BJ (cell line): ENCODE measurements around the gene CRTC2. TPM values are rescaled to one million over a fixed set of nuclear protein-coding genes. Genes with fewer than 3 reads are reported as not detected.

Experiments
- CTCF ChIA-PET: fragments of 350-600 bp; formaldehyde crosslinking; extraction: SDS; loops from one replicate; lab custom pipeline; 2021; ENCODE audit warnings: antibody characterized with exemption, inconsistent platforms; lab: Yijun Ruan, JAX
- POLR2A ChIA-PET: fragments of 300-600 bp; sonication (Branson Sonifier 250); formaldehyde crosslinking; extraction: SDS; loops from one replicate; lab custom pipeline; 2021; ENCODE audit warnings: antibody characterized with exemption; lab: Charles Lee
- DNase-seq: peaks from one replicate; pipeline ENCODE4 v3.0.0-alpha.2; 2011; ENCODE audit warnings: low read depth
- H3K27me3 ChIP-seq: 2 replicates; pipeline ENCODE4 v1.6.0; 2011; ENCODE audit warnings: low read length; ENCODE audit not compliant: control insufficient read depth, insufficient read depth
- H3K36me3 ChIP-seq: 2 replicates; pipeline ENCODE4 v1.5.1; 2011; ENCODE audit warnings: low read length; ENCODE audit not compliant: control insufficient read depth, insufficient read depth
- H3K4me3 ChIP-seq: 2 replicates; pipeline ENCODE4 v1.5.1; 2011; ENCODE audit warnings: low read depth, mild to moderate bottlenecking, control low read depth, low read length
- polyA plus RNA-seq: library from polyadenylated mRNA; depleted of rRNA; stranded (reverse); fragments of >200 nt; gene quantifications from 2 replicates; pipeline ENCODE4 v1.2.3, GENCODE V29; 2011
- TF ChIP-seq, protein P1 (sequence below): IDR thresholded peaks from 2 replicates; pipeline ENCODE4 v1.5.1; 2011; ENCODE audit warnings: low read depth, mild to moderate bottlenecking, control low read depth, inconsistent platforms, low read length, moderate library complexity; ENCODE audit not compliant: insufficient read depth

Gene CRTC2
- polyA plus RNA-seq, 1 experiment = 25.2 TPM

DNA sequence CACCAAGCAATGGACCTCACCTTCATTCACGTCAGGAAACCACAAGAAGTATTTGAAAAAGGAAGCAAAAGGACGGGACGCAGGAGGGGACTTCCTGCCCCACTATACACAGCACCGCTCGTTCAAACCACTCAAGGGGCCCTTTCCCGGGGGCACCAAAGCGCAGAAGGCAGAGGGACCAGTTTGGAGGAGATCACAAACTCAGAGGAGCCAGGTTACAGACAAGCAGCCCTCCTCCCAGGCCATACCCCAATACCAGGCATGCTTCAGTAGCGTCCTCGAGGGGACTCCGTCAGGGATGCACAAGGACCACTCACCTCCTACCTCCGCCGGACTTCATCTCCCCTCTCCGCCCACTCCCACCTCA, 685 bp downstream of the CRTC2 start:
- ChIA-PET POLR2A (no interaction called here), CTCF (interaction anchor here (2.5 kb wide), 1 partner anchor 11 kb away, joined by 13 read pairs; the partner anchor contains the start of gene DENND4B)
- no peak for DNase-seq
- H3K36me3 ChIP-seq = peaks cover 21% of the 10 kb centered on the region
- no peaks in the 10 kb centered on the region for H3K27me3 ChIP-seq
- TF ChIP-seq, protein P1, sequence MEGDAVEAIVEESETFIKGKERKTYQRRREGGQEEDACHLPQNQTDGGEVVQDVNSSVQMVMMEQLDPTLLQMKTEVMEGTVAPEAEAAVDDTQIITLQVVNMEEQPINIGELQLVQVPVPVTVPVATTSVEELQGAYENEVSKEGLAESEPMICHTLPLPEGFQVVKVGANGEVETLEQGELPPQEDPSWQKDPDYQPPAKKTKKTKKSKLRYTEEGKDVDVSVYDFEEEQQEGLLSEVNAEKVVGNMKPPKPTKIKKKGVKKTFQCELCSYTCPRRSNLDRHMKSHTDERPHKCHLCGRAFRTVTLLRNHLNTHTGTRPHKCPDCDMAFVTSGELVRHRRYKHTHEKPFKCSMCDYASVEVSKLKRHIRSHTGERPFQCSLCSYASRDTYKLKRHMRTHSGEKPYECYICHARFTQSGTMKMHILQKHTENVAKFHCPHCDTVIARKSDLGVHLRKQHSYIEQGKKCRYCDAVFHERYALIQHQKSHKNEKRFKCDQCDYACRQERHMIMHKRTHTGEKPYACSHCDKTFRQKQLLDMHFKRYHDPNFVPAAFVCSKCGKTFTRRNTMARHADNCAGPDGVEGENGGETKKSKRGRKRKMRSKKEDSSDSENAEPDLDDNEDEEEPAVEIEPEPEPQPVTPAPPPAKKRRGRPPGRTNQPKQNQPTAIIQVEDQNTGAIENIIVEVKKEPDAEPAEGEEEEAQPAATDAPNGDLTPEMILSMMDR = no peak
- peak overlapping the region; percentile 96 for H3K4me3 ChIP-seq

DNA sequence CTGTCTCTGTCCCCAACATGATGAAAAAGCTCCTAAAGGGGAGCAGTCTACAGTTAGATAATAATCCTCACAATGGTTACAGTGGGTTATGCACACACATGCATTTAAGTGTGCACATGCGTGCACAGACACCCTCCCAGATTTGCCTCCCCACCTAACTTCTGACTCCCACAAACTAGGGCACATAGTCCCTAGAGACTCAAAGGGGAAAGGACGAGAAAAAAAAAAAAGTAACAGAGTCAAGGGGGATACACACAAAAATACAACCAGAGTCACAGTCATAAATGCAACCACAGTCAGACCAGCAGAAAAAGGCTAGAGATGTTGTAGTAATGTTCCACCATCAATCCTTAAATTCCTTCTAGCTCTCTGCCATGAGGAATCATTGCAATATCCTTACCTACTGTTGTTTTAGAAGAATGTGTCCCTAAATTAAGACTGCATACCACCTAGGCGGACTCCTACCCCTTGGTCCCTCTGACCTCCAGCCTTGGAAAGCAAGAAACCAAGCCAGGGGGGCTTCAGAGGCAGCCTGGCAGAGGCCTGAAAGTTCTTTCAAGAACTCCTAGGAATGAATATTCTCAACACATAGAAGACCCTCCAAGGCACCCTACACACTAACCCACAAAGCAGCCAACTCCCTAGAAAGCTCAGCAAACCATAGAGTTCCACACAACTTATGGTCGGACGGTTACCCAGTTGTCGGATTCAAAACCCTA, 1.3 kb downstream of the CRTC2 start:
- no peak for DNase-seq

DNA sequence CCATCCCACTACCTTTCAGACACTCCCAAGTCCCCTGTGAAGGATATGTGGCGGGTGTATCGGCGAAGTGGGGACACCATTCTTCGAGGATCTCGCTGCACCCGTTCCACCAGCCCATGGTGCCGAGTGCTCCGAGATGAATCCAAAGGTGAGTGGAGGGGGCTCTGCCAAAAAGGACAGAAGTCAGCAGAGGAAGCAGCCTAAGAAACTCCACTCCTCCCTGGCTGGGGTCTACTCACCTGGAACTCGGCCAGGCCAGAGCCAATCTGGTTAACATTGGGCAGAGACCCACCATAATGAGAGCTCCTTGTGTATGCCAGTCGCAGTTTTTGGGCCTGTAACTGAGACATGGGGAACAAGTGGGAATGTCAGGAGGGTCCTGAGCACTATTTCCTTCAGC, 3.6 kb downstream of the CRTC2 start:
- TF ChIP-seq, protein P1 = no peak
- POLR2A ChIA-PET = no interaction called here
- Histone ChIP-seq H3K36me3 (peaks cover 26% of the 10 kb centered on the region), H3K4me3 (no peak overlapping the region), H3K27me3 (no peaks in the 10 kb centered on the region)
- CTCF ChIA-PET = interaction anchor here (1.4 kb wide), 1 partner anchor 8 kb away, joined by 4 read pairs; the partner anchor contains the start of gene DENND4B
- no peak for DNase-seq

More for the DNA sequence above, 1.3 kb downstream of the CRTC2 start:
- POLR2A ChIA-PET = no interaction called here
- CTCF ChIA-PET = interaction anchor here (1.6 to 2.5 kb wide), 2 partner anchors 11 to 160 kb away, joined by 4 to 13 read pairs; partner anchors contain the start of gene DENND4B
- H3K27me3 ChIP-seq = no peaks in the 10 kb centered on the region
- H3K4me3 ChIP-seq = peak overlapping the region; percentile 96
- peaks cover 24% of the 10 kb centered on the region for H3K36me3 ChIP-seq
- TF ChIP-seq, protein P1 = no peak

DNA sequence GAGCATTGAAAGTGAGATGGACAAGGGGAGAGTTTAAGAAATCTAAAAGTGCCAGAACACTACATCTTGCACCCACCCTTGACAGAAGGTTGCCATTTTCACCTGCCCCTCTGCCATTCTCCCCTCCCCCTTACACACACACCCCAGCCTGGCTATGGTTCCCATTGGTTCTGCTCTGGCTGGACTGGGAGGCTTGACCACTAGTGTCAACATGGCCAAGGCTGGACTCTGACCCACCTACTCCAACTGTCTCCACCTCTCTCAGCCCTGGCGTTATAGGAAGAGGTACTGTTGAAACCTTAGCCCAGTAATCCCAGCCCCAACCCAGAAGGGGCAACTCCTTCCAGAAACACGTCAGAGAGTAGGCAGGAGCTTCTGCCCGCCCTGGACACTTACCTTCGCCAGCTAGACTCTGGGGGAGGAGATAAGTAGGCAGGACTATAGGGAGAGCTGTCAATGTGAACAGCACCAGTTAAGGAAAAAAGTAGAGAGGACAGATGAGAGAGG, 4.5 kb downstream of the CRTC2 start:
- no peaks in the 10 kb centered on the region for H3K27me3 ChIP-seq
- H3K36me3 ChIP-seq = peaks cover 27% of the 10 kb centered on the region
- TF ChIP-seq, protein P1 = no peak
- CTCF ChIA-PET = interaction anchor here (0.6 to 1.5 kb wide), 5 partner anchors 8 to 25 kb away, joined by 3 to 7 read pairs (median 4); partner anchors contain the start of genes DENND4B and SLC39A1
- no peak for DNase-seq
- H3K4me3 ChIP-seq = no peak overlapping the region
- POLR2A ChIA-PET = no interaction called here

DNA sequence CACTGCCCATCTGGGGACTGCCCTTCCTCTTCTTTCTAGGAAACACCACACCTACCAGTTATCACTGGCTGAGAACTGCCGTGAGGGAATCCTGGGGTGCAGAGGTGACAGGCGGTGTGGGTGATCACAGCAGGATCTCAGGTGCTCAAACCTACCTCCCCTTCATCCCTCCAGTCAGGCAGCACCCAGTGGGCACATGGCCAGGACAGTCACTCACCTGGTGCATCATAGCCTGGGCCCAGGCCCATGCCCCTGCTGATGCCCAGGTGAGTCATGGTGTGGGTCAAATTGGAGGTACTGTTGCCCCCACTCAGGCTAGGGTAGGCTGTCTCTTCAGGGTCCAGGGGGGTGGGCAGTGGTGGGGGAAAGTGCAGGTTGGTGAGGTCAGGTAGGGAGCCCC, 6.6 kb downstream of the CRTC2 start:
- Histone ChIP-seq H3K36me3 (peaks cover 32% of the 10 kb centered on the region), H3K4me3 (no peak overlapping the region), H3K27me3 (no peaks in the 10 kb centered on the region)
- TF ChIP-seq, protein P1 = no peak
- ChIA-PET POLR2A (no interaction called here), CTCF (no interaction called here)
- DNase-seq = no peak
